Osteoblast (primary cell): ENCODE data around the gene MAP3K9. TPM values are rescaled to one million over a fixed set of nuclear protein-coding genes. Genes with fewer than 3 reads are reported as not detected.

Source experiments
- DNase-seq: peaks from one replicate; pipeline ENCODE4 v3.0.0; 2011; ENCODE audit warnings: low spot score, mixed read lengths; ENCODE audit not compliant: insufficient read length; ENCODE audit errors: missing footprints
- H2AFZ ChIP-seq: 2 replicates; pipeline ENCODE4 v1.6.0; 2011; ENCODE audit warnings: mild to moderate bottlenecking, low read length
- H3K27ac ChIP-seq: 2 replicates; pipeline ENCODE4 v1.5.1; 2011; ENCODE audit warnings: mild to moderate bottlenecking, low read depth, low read length, moderate library complexity
- H3K27me3 ChIP-seq: 2 replicates; pipeline ENCODE4 v1.6.0; 2012; ENCODE audit warnings: mild to moderate bottlenecking, control low read depth, inconsistent platforms, low read length, moderate library complexity; ENCODE audit not compliant: insufficient read depth
- H3K36me3 ChIP-seq: 2 replicates; pipeline ENCODE4 v1.5.1; 2011; ENCODE audit warnings: mild to moderate bottlenecking, low read length, control low read depth, moderate library complexity; ENCODE audit not compliant: insufficient read depth
- H3K4me1 ChIP-seq: 2 replicates; pipeline ENCODE4 v1.5.1; 2011; ENCODE audit warnings: mild to moderate bottlenecking, low read length, control low read depth, moderate library complexity; ENCODE audit not compliant: insufficient read depth
- H3K4me2 ChIP-seq: 2 replicates; pipeline ENCODE4 v1.6.0; 2011; ENCODE audit warnings: mild to moderate bottlenecking, low read length; ENCODE audit not compliant: insufficient read depth
- H3K4me3 ChIP-seq: fragments of 200-600 bp; sonication (generic); 3 replicates; pipeline ENCODE4 v1.5.1; 2012; ENCODE audit warnings: mild to moderate bottlenecking, low read length, inconsistent platforms; ENCODE audit not compliant: insufficient read depth
- H3K79me2 ChIP-seq: 2 replicates; pipeline ENCODE4 v1.6.0; 2012; ENCODE audit warnings: mild to moderate bottlenecking, low read length, control low read depth, inconsistent platforms; ENCODE audit not compliant: insufficient read depth
- H3K9me3 ChIP-seq: 2 replicates; pipeline ENCODE4 v1.5.1; 2011; ENCODE audit warnings: low read depth, low read length, control low read depth
- H4K20me1 ChIP-seq: 2 replicates; pipeline ENCODE4 v1.6.0; 2012; ENCODE audit warnings: mild to moderate bottlenecking, low read length, control low read depth; ENCODE audit not compliant: insufficient read depth
- total RNA-seq: library from RNA; depleted of rRNA; stranded (reverse); fragments of >200 nt; gene quantifications from 2 replicates; pipeline ENCODE4 v1.2.3, GENCODE V29; 2012
- TF ChIP-seq, protein P1 (sequence below): IDR thresholded peaks from 2 replicates; pipeline ENCODE4 v1.5.1; 2011; ENCODE audit warnings: mild to moderate bottlenecking, low read depth, low read length, moderate library complexity; ENCODE audit errors: extremely low read depth

Gene MAP3K9
- total RNA-seq, 1 donor: under 0.01 TPM

DNA sequence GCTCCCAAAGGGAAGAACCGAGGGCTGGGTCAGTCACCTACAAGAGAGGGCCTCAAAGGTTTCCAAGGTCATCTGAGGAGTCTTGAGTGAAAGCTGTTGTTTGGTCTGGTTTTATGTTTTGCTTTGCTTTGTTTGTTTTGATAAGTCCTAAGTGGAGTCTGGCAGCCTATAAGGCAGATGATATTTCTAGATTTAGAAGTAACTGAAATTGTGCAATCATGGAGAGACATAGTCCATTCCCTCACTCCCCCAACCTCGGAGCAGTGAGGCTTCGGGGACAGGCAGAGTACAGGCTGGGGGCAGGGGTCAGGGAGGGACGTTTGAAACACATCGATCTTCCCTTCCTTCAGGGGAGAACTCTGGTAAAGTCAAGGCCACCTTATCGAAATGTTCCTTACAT lies 125.3 kb downstream of the MAP3K9 start:
- TF ChIP-seq, protein P1, sequence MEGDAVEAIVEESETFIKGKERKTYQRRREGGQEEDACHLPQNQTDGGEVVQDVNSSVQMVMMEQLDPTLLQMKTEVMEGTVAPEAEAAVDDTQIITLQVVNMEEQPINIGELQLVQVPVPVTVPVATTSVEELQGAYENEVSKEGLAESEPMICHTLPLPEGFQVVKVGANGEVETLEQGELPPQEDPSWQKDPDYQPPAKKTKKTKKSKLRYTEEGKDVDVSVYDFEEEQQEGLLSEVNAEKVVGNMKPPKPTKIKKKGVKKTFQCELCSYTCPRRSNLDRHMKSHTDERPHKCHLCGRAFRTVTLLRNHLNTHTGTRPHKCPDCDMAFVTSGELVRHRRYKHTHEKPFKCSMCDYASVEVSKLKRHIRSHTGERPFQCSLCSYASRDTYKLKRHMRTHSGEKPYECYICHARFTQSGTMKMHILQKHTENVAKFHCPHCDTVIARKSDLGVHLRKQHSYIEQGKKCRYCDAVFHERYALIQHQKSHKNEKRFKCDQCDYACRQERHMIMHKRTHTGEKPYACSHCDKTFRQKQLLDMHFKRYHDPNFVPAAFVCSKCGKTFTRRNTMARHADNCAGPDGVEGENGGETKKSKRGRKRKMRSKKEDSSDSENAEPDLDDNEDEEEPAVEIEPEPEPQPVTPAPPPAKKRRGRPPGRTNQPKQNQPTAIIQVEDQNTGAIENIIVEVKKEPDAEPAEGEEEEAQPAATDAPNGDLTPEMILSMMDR: no peak
- H4K20me1 ChIP-seq: no peaks in the 10 kb centered on the region
- H3K27ac ChIP-seq: no peak overlapping the region
- no peaks in the 10 kb centered on the region for H3K9me3 ChIP-seq
- DNase-seq: no peak
- H2AFZ ChIP-seq: no peak overlapping the region
- H3K79me2 ChIP-seq: no peaks in the 10 kb centered on the region
- H3K4me2 ChIP-seq: no peak overlapping the region
- no peak overlapping the region for H3K4me3 ChIP-seq
- no peaks in the 10 kb centered on the region for H3K36me3 ChIP-seq
- peaks cover 3% of the 10 kb centered on the region for H3K27me3 ChIP-seq
- H3K4me1 ChIP-seq: no peaks in the 10 kb centered on the region

GRCh38 chr14:70680748-70681147 lies 128.6 kb downstream of the MAP3K9 start:
- H2AFZ ChIP-seq: no peak overlapping the region
- no peak for DNase-seq
- no peaks in the 10 kb centered on the region for H3K27me3 ChIP-seq
- H3K36me3 ChIP-seq: no peaks in the 10 kb centered on the region
- no peak overlapping the region for H3K4me2 ChIP-seq
- H4K20me1 ChIP-seq: no peaks in the 10 kb centered on the region
- no peaks in the 10 kb centered on the region for H3K9me3 ChIP-seq
- TF ChIP-seq, protein P1: no peak
- H3K4me1 ChIP-seq: no peaks in the 10 kb centered on the region
- no peak overlapping the region for H3K4me3 ChIP-seq
- no peak overlapping the region for H3K27ac ChIP-seq
- no peaks in the 10 kb centered on the region for H3K79me2 ChIP-seq

DNA sequence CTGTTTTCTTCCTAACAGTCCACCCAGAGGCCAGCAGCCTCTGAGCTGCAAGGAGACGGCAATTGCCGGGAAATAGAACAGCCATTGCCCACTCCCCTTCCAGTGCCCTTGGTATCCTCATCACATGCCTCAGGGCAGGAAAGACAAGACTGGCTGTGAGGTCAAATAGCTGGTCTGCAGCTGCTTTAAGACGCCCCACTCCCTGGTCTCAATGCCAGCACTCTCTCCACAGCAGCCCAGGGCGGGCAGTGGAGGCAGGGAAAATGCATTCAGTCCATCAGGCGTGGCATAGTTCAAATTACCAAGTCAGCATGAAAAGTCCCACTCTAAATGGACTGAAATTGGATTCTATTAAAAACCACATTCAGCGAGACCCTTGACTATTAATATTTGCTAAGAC lies 132.0 kb downstream of the MAP3K9 start:
- H4K20me1 ChIP-seq: no peaks in the 10 kb centered on the region
- H3K4me3 ChIP-seq: no peak overlapping the region
- no peak for DNase-seq
- TF ChIP-seq, protein P1: no peak
- H3K79me2 ChIP-seq: no peaks in the 10 kb centered on the region
- no peaks in the 10 kb centered on the region for H3K9me3 ChIP-seq
- no peaks in the 10 kb centered on the region for H3K4me1 ChIP-seq
- no peak overlapping the region for H3K4me2 ChIP-seq
- H3K27ac ChIP-seq: no peak overlapping the region
- H3K36me3 ChIP-seq: no peaks in the 10 kb centered on the region
- H2AFZ ChIP-seq: no peak overlapping the region
- H3K27me3 ChIP-seq: peaks cover 2% of the 10 kb centered on the region

Other genes with a start within 250 kb of the MAP3K9 start
- 32.2 and 40.1 TPM in 2 replicates for gene MED6, start 208.9 kb downstream of the MAP3K9 start, total RNA-seq
- 0.29 and 0.36 TPM in 2 replicates for gene TTC9, start 167.6 kb downstream of the MAP3K9 start, total RNA-seq
- gene PCNX1, start 97.9 kb upstream of the MAP3K9 start, total RNA-seq: 51.0 and 72.5 TPM in 2 replicates